ENCODE data around the gene ARID5A.

ARID5A gene

DNA sequence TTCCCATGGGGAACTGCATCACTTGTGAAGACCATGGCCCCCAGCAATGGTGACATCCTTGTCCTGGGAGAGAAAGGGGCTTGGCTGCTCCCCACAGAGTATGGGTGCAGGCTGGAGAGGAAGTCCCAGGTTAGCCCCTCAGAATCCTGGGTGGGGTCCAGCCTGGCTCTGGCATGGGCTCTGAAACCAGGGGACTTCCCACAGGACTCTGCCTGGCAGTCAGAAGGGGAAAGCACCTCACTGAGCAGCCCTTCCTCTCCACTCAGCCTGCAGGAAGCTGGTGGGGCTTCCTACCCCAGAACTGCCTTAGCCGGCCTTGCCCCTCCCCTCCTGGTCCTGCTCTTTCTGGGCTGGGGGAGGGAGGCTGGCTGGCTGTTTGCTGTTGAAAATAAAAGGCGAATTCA lies 35.1 kb upstream of the ARID5A start:
- Mint-ChIP-seq H3K4me3 (no peak overlapping the region), H3K27ac (no peak overlapping the region), H3K9me3 (no peaks in the 10 kb centered on the region), H3K36me3 (ENCODE audit: low read depth) (peaks cover 4% of the 10 kb centered on the region), H3K4me1 (peaks cover 19% of the 10 kb centered on the region), H3K27me3 (ENCODE audit: low read depth) (no peaks in the 10 kb centered on the region)
- TF ChIP-seq, protein P1, sequence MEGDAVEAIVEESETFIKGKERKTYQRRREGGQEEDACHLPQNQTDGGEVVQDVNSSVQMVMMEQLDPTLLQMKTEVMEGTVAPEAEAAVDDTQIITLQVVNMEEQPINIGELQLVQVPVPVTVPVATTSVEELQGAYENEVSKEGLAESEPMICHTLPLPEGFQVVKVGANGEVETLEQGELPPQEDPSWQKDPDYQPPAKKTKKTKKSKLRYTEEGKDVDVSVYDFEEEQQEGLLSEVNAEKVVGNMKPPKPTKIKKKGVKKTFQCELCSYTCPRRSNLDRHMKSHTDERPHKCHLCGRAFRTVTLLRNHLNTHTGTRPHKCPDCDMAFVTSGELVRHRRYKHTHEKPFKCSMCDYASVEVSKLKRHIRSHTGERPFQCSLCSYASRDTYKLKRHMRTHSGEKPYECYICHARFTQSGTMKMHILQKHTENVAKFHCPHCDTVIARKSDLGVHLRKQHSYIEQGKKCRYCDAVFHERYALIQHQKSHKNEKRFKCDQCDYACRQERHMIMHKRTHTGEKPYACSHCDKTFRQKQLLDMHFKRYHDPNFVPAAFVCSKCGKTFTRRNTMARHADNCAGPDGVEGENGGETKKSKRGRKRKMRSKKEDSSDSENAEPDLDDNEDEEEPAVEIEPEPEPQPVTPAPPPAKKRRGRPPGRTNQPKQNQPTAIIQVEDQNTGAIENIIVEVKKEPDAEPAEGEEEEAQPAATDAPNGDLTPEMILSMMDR (IDR thresholded peaks at IDR 0.05; ENCODE audit: unreplicated experiment in 3 of 3), result no peak

DNA sequence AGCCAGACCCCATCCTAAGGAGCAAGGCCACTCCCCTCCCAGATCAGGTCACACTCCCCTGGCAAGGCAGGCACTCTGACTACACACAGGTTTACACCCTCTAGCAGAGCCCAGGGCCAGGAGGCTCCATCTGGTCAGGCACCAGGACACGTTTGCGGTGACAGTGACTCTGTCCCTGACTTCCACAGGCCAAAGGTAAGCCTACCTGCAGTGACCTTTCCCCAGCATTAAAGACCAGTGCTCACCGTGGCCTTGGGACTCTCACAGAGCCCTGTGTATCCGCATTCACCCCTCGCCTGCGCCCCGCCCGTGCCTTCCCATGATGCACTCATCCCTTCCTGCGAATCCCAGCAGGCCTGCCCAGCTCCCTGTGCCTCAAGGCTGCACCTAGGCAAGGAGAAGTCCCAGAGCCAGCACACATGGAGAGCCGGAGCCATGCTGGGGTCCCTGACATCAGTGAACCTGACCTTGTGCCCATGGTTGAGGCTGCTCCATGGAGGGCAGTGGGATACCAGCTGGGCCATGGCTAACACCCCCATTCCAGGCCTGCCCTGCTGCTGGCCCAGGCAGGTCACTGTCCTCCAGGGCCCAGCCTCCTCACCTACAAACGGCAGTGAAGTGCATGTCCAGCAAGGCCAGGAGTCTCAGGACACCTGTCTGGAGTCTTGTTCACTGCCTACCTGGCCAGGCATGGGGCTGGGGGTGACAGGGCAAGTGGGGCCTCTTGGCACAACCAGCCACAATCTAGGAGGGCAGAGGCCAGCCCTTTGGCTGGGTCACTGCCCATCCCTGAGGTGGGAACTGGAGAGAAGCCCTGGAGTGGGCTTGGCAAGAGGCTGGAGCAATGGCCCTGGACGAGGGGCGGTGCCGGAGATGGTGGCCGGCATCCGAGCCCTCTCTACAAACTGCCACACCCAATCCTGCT lies 34.4 kb upstream of the ARID5A start:
- TF ChIP-seq, protein P1 (IDR thresholded peaks at IDR 0.05; ENCODE audit: unreplicated experiment in 3 of 3), result no peak
- no peaks in the 10 kb centered on the region for H3K9me3 Mint-ChIP-seq
- H3K4me3 Mint-ChIP-seq, result no peak overlapping the region

DNA sequence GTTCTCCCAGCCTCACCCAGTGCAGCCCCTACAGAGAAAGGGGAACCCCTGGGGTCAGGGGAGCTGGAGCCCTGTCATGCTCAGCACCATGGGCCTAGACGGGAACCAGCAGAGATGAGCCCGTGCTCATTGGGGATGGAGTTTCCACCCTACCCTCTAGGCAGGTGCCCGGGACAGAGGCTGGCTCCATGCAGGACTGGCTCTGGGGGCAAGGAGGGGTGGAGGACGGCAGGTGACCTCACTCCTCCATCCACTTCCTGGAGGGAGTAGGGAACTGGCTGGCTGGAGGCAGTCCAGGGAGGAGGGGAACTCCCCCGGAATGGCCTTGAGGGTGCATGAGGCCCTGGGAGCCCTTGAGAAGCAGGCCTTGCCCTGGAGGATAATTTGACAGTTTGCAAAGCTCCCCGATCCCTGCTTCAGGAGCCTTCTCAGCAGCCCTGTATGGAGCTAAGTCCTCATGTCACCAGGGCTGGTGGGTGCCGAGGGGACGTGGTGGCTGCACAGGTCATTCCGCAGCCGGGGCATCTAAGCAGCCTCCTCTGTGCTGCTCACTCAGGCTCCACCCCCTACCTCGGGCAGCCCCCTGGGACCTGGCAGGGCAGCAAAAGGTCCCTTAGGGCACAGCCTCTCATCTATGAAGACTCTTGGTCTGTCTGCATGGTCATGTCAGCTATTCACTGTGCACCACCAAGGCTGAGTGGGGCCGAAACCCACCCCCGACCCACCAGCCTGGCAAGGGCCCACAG lies 33.5 kb upstream of the ARID5A start:
- TF ChIP-seq, protein P1 (IDR thresholded peaks at IDR 0.05; ENCODE audit: unreplicated experiment in 3 of 3), result no peak
- H3K36me3 Mint-ChIP-seq (ENCODE audit: low read depth), result peaks cover 4% of the 10 kb centered on the region
- no peaks in the 10 kb centered on the region for H3K9me3 Mint-ChIP-seq

More for the DNA sequence above, 34.4 kb upstream of the ARID5A start:
- H3K36me3 Mint-ChIP-seq (ENCODE audit: low read depth), result peaks cover 4% of the 10 kb centered on the region
- H3K4me1 Mint-ChIP-seq, result peaks cover 21% of the 10 kb centered on the region
- no peak overlapping the region for H3K27ac Mint-ChIP-seq
- no peaks in the 10 kb centered on the region for H3K27me3 Mint-ChIP-seq (ENCODE audit: low read depth)

DNA sequence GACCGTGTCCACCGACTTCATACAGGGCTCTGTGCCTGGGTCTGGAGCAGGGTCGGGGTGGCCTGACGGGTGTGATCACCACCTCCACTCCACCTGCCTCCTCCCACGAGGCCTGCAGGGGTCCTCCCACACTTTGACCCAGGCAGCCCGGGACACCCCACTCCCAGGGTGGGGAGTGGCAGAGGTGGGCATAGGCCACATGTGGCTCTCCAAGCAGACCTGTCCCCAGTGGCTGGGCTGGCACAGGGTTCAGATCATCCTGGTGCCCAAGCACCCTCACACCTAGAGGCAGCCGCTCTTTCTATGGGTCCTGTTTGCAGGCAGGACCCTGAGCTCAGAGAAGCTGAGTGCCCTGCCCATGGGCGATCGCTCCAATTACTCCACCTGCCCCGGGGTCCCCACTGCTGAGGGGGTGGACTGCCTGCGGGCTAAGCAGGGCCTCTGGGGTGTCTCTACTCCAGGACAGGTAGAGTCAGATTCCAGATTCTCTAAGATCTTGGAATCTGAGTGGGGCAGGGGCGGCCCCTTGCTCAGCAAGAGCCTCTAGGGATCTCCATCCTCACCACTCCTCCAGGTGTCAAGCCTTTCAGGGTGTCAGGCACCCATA lies 32.8 kb upstream of the ARID5A start:
- Mint-ChIP-seq H3K4me1 (peaks cover 24% of the 10 kb centered on the region), H3K27ac (no peak overlapping the region), H3K27me3 (ENCODE audit: low read depth) (no peaks in the 10 kb centered on the region), H3K9me3 (no peaks in the 10 kb centered on the region), H3K4me3 (no peak overlapping the region), H3K36me3 (ENCODE audit: low read depth) (peaks cover 4% of the 10 kb centered on the region)
- TF ChIP-seq, protein P1 (IDR thresholded peaks at IDR 0.05; ENCODE audit: unreplicated experiment in 3 of 3), result no peak

More for the DNA sequence above, 33.5 kb upstream of the ARID5A start:
- Mint-ChIP-seq H3K4me1 (peaks cover 24% of the 10 kb centered on the region), H3K4me3 (no peak overlapping the region), H3K27me3 (ENCODE audit: low read depth) (no peaks in the 10 kb centered on the region), H3K27ac (no peak overlapping the region)

DNA sequence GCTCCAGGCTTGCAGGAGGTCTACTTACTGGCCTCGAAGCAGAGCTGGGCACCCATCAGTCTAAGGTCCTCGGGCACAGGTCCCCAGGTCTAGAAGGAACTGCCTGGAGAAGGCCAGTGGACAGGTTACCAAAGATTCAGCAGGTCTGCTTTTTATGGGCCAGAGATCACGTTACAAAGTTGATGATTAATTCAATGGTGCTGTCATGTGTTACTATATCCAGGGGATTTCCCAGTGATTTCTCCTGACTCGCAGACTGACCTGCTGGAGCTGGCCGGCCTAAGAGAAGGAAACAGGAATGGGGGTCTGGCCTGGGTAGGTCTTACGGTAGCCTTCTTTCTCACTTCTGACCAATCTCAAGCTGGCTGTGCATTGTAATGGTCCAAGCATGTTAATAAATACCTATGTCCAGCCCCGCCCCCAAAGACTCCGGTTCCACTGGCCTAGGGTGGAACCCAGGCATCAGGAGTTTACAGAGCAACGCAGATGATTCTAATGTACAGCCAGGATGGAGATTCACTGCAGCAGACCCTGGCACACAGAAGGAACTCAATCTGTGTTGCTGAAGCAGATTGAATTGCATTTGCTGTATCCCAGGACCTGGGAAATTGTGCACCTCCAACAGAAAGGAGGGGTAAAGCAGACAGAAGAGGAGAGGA lies 31.2 kb upstream of the ARID5A start, which contains the start of gene NEURL3:
Gene NEURL3, minus strand, starts transcription at position 127 of the 659 bp plus-strand sequence. Its CDS starts 71 bp downstream, at position 56.
- no peaks in the 10 kb centered on the region for H3K9me3 Mint-ChIP-seq
- peak within 1 kb of the TSS; percentile 73 to 95 (median 83) for H3K27ac Mint-ChIP-seq
- H3K27me3 Mint-ChIP-seq (ENCODE audit: low read depth), result no peaks in the 10 kb centered on the region
- no peaks in the 10 kb centered on the region for H3K36me3 Mint-ChIP-seq (ENCODE audit: low read depth)
- H3K4me3 Mint-ChIP-seq, result peak within 1 kb of the TSS; percentile 16 to 58 (median 44)
- H3K4me1 Mint-ChIP-seq, result peaks cover 24% of the 10 kb centered on the region
- TF ChIP-seq, protein P1 (IDR thresholded peaks at IDR 0.05; ENCODE audit: unreplicated experiment in 3 of 3), result no peak
